Measurements from ENCODE around the gene INPP5K.
"Not testable (repeated sequence)": the region's sequence is repeated elsewhere in the genome, so short reads cannot be mapped to it uniquely, and the experiment has no call there.

The INPP5K gene

DNA sequence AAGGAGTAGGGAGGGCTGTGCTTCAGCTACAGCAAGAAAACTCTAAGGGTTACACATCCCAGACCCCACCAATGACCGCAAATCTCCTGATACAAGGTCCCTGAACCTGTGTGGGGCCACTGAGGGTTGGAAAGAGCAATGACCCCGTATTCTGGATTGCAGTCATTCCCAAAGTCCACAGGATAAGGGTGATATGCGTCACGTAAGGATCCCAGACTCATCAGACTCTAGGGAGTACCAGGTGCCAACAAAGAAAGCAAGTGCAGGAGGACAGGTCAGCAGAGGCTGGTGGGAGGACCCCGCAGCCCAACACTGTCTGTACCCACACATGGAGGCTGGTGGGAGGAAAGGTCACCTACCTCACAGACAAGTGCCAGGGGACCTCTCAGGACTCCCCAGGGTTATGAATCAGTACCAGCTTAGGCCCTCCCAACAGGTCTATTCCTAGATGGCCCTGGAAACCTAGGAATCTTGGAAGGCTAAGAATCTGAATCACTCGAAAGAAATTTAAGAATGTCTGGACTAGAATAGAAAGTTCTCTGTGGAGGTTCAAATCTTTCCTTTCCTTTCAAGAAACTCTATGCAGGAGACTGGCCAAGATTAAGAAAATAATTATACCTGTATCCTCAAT lies 30.0 kb upstream of the INPP5K start:
- no peak for DNase-seq

- no peak for DNase-seq
These were observed 29.2 kb upstream of the INPP5K start for GRCh38 chr17:1545618-1546017.

- no peak for DNase-seq
These were observed 25.9 kb upstream of the INPP5K start for GRCh38 chr17:1542316-1542715.

DNA sequence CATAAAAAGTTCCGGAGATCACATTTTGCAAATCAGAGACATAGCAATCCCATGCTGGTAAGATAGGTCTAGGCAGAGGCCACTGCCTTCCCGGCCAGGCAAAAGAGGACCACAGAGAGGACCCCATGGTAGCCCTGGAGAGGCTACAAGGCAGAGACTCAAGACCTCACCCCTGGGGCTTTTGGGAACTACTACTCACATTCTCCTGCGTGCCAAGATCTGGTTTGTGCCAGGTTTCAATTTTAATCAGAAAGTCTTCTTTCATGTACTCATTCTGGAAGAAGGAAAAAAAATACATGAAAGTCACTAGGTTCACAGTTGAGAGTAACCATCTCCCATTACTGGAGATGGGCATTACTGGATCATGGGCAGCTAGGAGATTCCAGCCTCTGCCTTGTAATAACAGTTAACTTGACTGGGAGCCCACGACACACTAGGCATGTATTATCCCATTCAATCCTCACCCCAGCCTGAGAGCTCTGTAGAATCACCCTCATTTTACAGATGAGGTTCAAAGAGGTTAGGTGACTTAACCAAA lies 25.0 kb upstream of the INPP5K start:
- DNase-seq = no peak

GRCh38 chr17:1539811-1540210 lies 23.4 kb upstream of the INPP5K start:
- DNase-seq = no peak

GRCh38 chr17:1535737-1536136 lies 19.3 kb upstream of the INPP5K start:
- no peak for DNase-seq

- DNase-seq = no peak
These were observed 17.4 kb upstream of the INPP5K start for GRCh38 chr17:1533661-1534325.

GRCh38 chr17:1532836-1533602 lies 16.6 kb upstream of the INPP5K start:
- DNase-seq = no peak

- DNase-seq = no peak
These were observed 13.5 kb upstream of the INPP5K start for GRCh38 chr17:1529863-1530262.

- DNase-seq = not testable (repeated sequence)
These were observed 10.5 kb upstream of the INPP5K start for GRCh38 chr17:1526876-1527275.

DNA sequence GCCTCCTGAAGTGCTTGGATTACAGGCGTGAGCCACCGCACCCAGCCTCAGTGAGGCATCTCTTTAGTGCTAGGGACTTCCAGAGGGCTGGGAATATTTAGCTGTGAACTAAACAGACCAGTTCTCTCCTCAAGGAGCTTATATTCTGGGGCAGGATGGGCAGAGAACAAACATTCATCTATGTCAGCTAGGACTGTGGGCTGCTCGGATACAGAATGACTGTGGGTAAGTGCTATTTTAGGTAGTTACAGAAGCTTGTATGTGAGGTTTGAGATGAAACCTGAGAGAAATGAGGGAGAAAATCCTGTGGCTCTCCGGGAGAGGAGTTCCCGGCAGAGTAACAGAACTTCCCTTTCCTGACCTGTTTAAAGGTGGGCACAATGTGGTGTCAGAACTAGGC lies 6.2 kb upstream of the INPP5K start:
- DNase-seq = no peak

- no peak for DNase-seq
These were observed 4.8 kb upstream of the INPP5K start for GRCh38 chr17:1521086-1521640.

GRCh38 chr17:1519678-1520077 lies 3.3 kb upstream of the INPP5K start:
- no peak for DNase-seq

DNA sequence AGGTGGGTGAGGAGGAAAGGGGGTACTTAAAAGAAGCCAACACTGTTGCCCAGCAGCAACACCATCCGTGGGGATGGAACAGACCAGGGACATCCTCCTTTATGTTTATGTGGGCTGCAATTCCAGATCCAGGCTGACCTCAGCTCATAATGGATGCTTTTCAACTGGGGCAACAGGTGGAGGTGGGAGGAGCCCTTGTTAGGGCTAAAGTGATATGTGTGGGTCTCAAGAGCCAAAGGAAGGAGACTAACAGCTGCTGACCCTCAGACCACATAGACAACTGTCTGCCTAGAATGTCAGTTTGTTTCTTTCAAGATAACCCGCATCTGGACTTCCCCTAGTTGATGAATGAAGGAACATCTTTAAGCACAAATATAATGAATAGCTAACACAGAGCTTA lies 2.0 kb upstream of the INPP5K start:
- no peak for DNase-seq

DNA sequence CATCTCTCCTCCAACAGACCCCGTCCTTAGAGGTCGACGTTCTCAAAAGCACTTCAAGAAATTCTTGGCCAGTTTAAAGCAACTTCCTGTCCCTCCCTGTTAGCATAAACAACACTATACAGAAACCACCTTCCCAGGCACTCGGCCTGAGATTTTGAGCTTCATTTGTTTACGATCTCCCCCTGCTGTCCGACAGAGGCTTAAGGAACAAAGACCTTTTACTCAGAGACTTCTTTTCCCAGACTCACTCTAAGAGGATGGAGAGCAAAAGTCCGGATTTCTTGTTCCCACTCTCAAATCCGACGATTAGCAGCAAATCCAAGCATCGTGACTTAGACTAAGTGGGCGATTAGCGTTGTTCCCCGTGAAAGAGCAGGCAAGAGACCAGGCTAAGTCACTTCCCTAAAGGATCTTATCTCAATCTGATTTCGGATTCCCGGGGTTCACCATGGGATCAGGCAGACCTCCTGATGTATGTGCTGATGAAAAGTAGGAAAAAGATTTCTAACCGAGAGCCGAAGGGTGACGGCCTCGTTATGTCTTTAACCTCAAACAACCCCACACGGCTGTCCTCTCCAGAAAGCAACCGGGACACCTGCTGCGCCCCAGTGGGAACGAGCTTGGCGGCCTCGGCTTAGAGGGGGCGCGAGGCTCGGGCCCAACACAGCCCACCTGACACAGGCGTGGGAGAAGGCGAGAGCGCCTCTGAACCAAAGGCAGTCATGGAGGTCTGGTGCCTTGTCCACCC lies 598 bp downstream of the INPP5K start:
- peak; percentile 33 for DNase-seq

- DNase-seq = no peak
These were observed 4.1 kb downstream of the INPP5K start for GRCh38 chr17:1512351-1512750.

DNA sequence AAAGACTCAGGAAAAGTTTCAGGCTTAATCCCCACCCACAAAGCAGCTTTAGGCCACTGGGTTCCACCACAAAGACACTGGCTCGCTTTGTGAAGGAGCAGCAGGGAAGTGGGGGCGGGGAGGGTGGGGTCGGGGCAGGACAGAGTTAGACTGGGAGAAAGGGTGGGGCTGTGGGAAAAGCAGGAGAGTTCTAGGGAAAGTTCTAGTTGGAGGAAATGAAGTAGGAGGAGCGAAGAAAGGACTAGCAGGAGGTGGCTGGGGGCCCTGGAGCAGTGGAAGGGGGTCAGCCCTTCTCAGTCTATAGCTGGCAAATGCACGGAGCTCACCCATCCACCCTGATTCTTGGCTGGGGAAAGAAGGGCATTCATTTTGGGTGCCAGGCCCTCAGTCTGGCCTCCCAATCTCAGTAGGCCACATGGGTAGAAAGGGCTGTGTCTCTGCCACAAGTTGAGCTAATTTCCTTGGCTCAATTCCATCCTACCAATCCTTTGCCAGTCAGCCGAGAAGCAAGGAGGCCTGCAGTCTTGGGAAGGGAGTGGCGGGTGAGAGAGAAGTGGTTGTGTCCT lies 4.6 kb downstream of the INPP5K start:
- DNase-seq = no peak

DNA sequence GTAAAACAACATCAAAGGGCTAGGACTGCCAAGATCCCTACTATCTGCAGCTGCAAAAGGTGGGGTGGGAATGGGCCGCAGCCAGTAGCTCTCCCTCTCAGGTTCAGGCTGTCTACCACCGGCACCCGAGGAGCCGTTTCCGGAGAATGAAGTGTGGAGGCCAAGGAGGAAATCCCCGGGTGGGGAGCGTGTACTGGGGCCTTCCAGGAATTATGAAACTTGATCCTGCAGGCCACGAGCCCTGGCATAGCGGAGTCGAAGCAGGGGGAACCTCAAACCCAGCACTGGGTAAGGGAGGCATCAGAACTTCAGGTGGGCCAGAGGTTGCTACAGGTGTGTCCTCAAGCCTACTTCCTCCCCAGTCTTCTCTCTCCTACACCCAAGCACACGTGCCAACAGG lies 5.1 kb downstream of the INPP5K start:
- no peak for DNase-seq

DNA sequence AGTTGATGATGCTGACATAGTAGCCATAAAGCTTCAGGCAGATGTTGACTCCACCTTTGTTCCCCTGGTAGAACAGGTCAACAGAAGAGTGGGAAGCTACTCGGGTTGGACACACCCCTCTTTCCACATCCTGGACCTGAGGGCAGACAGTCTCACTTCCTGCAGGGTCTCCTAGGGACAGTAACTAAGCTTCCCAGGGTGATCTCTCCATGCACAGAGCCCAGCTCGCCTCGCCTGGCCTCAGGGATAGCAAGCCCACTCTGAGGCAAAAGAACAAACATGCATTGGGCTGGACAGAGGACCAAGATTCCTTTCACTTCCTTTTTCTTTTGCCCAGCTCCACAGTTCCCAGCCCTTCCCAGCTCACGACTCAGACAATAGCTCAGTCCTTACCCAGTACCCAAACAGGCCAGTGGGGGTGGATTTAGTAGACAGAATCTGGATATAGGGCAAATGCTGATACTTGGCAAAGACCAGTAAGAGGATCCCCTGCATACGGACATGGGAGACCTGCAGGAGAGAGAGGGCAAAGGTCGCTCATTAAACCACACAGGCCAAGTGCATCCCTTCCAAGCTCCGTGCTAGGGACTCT lies 7.0 kb downstream of the INPP5K start:
- DNase-seq = no peak

DNA sequence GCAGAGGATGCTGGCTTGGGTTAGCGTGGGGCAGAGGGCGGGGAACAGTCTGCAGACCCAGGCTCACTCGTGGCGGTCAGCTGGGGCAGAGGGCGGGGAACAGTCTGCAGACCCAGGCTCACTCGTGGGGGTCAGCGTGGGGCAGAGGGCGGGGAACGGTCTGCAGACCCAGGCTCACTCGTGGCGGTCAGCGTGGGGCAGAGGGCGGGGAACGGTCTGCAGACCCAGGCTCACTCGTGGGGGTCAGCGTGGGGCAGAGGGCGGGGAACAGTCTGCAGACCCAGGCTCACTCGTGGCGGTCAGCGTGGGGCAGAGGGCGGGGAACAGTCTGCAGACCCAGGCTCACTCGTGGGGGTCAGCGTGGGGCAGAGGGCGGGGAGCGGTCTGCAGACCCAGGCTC lies 7.7 kb downstream of the INPP5K start:
- not testable (repeated sequence) for DNase-seq

GRCh38 chr17:1506649-1507267 lies 9.7 kb downstream of the INPP5K start:
- DNase-seq = no peak

DNA sequence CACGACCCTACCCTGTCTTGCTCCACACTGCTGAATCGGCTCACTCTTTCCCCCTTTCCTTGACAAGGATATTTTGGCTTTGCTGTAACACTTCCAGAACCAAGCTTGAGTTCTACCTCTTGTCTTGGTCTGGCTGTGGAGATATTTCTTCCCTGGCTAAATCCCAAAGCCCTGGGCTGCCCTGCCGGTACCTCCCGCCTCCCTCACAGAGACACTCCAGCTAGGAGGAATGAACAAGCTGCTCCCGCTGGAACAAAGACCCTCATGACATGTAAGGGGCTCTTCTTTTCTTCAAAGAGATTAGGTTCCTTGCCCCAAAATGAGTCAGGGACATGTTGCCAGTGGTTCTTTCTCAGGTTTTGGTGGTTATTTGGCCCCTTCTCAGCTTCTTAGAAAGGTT lies 10.8 kb downstream of the INPP5K start:
- no peak for DNase-seq
